Upper lobe of right lung (tissue), 1 donor: ENCODE data around the gene ZNF341. TPM values are rescaled to one million over a fixed set of nuclear protein-coding genes. Genes with fewer than 3 reads are reported as not detected.
"Not testable (repeated sequence)": the region's sequence is repeated elsewhere in the genome, so short reads cannot be mapped to it uniquely, and the experiment has no call there.

Source experiments
- ATAC-seq: fragments of 200-7000 bp; cut with Tn5 transposase; one replicate; pipeline ENCODE4 v1.9.1; 2020; ENCODE audit warnings: mild to moderate bottlenecking, moderate library complexity
- DNase-seq: peaks from one replicate; pipeline ENCODE4 v3.0.0-alpha.2; 2020
- H3K27ac ChIP-seq: fragments of 200-600 bp; one replicate; pipeline ENCODE4 v1.8.0; 2022
- H3K27me3 ChIP-seq: fragments of 200-600 bp; one replicate; pipeline ENCODE4 v1.8.0; 2022; ENCODE audit warnings: mild to moderate bottlenecking
- H3K36me3 ChIP-seq: fragments of 200-600 bp; one replicate; pipeline ENCODE4 v1.8.0; 2022
- H3K4me1 ChIP-seq: fragments of 200-600 bp; one replicate; pipeline ENCODE4 v1.8.0; 2022
- H3K4me3 ChIP-seq: fragments of 200-600 bp; one replicate; pipeline ENCODE4 v1.8.0; 2022; ENCODE audit warnings: mild to moderate bottlenecking
- H3K9me3 ChIP-seq: fragments of 200-600 bp; one replicate; pipeline ENCODE4 v1.8.0; 2022
- intact Hi-C: fragments of 100-400 bp; cut with DNase I; formaldehyde crosslinking; loops from one replicate; pipeline ENCODE4 v1.11.0; 2022
- total RNA-seq: library from RNA; stranded (reverse); fragmentation: NEBNext Ultra II Directional; extraction: Animal tissue kit (Norgen Biotek cat#: 25700); gene quantifications from one replicate; pipeline ENCODE4 v1.2.1, GENCODE V29; 2021
- TF ChIP-seq, protein P1 (sequence below): fragments of 200-600 bp; IDR thresholded peaks from one replicate; pipeline ENCODE4 v1.8.0; 2022; ENCODE audit warnings: antibody characterized with exemption
- donor health status: DM: no; HTN: yes; CAD: no; lungs with severe emphysema.

Gene ZNF341
- total RNA-seq, 1 donor from 2014 or later: 4.8 TPM

DNA sequence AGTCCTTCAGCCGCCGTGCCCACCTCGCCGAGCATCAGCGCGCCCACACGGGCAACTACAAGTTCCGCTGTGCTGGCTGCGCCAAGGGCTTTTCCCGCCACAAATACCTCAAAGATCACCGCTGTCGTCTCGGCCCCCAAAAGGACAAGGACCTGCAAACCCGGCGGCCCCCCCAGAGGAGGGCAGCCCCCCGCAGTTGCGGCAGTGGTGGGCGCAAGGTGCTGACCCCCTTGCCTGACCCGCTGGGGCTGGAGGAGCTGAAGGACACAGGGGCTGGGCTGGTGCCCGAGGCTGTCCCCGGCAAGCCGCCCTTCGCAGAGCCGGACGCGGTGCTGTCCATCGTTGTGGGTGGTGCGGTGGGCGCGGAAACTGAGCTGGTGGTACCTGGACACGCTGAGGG, 59.2 kb downstream of the ZNF341 start:
- Histone ChIP-seq H3K9me3 (no peaks in the 10 kb centered on the region), H3K36me3 (no peaks in the 10 kb centered on the region), H3K27ac (no peak overlapping the region), H3K4me1 (peaks cover 19% of the 10 kb centered on the region), H3K27me3 (no peaks in the 10 kb centered on the region), H3K4me3 (no peak overlapping the region)
- TF ChIP-seq, protein P1, sequence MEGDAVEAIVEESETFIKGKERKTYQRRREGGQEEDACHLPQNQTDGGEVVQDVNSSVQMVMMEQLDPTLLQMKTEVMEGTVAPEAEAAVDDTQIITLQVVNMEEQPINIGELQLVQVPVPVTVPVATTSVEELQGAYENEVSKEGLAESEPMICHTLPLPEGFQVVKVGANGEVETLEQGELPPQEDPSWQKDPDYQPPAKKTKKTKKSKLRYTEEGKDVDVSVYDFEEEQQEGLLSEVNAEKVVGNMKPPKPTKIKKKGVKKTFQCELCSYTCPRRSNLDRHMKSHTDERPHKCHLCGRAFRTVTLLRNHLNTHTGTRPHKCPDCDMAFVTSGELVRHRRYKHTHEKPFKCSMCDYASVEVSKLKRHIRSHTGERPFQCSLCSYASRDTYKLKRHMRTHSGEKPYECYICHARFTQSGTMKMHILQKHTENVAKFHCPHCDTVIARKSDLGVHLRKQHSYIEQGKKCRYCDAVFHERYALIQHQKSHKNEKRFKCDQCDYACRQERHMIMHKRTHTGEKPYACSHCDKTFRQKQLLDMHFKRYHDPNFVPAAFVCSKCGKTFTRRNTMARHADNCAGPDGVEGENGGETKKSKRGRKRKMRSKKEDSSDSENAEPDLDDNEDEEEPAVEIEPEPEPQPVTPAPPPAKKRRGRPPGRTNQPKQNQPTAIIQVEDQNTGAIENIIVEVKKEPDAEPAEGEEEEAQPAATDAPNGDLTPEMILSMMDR: no peak
- ATAC-seq: no peak
- peak; percentile 63 for DNase-seq
- intact Hi-C loops: no loop called here

DNA sequence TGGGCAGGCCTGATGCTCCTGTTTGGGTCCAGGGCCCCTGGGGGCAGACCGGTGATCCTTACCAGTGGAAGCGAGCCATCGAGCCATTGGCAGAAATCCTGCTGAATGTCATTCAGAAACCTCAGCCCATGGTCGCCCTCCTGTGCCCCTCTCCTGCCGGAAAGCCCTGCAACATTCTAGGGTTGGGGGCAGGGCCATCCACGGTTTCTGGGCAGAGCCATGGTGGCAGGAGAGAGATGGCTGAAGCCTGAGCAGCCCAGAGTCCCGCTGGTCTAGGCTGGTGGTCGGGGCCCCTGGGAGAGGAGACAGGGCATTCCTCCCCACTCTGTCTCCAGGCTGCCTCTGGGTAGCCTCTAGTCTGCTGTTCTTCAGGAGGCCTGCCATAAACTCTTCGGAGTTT, 59.7 kb downstream of the ZNF341 start:
- H3K27ac ChIP-seq: no peak overlapping the region
- H3K9me3 ChIP-seq: no peaks in the 10 kb centered on the region
- intact Hi-C loops: no loop called here
- H3K4me1 ChIP-seq: peaks cover 19% of the 10 kb centered on the region
- H3K4me3 ChIP-seq: no peak overlapping the region
- ATAC-seq (no peak), DNase-seq (no peak)
- no peaks in the 10 kb centered on the region for H3K27me3 ChIP-seq
- H3K36me3 ChIP-seq: no peaks in the 10 kb centered on the region
- TF ChIP-seq, protein P1: no peak

DNA sequence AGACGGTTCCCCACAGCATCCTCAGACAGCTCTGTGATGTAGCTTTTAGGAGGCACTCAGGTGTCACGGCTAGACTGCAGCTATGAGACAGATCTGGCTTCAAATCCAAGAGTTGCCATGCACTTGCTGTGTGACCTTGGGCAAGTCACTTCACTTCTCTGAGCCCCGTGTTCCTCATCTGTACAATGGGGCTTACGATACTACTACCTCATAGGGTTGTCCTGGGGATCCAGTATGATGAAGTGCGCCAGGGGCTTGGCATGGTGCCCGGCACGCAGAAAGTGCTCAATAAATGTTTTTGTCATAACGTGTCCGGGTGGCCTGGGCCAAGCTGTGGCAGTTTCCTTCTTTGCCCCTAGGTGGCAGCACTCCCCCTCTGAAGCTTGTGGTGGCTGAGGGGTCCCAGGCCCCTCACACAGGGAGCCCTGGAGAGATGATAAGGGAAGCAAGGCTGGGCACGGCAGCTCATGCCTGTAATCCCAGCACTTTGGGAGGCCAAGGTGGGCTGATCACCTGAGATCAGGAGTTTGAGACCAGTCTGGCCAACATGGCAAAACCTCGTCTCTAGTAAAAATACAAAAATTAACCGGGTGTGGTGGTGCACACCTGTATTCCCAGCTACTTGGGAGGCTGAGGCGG, 60.3 kb downstream of the ZNF341 start:
- intact Hi-C loops: no loop called here
- Histone ChIP-seq H3K36me3 (no peaks in the 10 kb centered on the region), H3K27me3 (no peaks in the 10 kb centered on the region), H3K9me3 (no peaks in the 10 kb centered on the region), H3K27ac (no peak overlapping the region), H3K4me1 (peaks cover 19% of the 10 kb centered on the region), H3K4me3 (no peak overlapping the region)
- TF ChIP-seq, protein P1: peak; percentile 84
- ATAC-seq (peak; percentile 43), DNase-seq (peak; percentile 73)

DNA sequence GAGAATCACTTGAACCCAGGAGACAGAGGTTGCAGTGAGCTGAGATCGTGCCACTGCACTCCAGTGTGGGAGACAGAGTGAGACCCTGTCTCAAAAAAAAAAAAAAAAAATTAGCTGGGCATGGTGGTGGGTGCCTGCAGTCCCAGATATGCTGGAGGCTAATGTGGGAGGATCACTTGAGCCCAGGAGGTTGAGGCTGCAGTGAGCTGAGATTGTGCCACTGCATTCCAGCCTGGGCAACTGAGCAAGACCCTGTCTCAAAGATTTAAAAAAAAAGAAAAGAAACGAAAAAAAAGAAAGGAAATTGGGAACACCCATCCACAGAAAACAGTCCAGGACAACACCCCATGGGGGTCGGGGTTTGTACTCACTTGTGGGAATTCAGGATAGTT, 60.8 kb downstream of the ZNF341 start:
- peaks cover 19% of the 10 kb centered on the region for H3K4me1 ChIP-seq
- H3K27ac ChIP-seq, DNase-seq, ATAC-seq, H3K27me3 ChIP-seq, H3K9me3 ChIP-seq, H3K4me3 ChIP-seq, intact Hi-C loops, H3K36me3 ChIP-seq: not testable (repeated sequence)

DNA sequence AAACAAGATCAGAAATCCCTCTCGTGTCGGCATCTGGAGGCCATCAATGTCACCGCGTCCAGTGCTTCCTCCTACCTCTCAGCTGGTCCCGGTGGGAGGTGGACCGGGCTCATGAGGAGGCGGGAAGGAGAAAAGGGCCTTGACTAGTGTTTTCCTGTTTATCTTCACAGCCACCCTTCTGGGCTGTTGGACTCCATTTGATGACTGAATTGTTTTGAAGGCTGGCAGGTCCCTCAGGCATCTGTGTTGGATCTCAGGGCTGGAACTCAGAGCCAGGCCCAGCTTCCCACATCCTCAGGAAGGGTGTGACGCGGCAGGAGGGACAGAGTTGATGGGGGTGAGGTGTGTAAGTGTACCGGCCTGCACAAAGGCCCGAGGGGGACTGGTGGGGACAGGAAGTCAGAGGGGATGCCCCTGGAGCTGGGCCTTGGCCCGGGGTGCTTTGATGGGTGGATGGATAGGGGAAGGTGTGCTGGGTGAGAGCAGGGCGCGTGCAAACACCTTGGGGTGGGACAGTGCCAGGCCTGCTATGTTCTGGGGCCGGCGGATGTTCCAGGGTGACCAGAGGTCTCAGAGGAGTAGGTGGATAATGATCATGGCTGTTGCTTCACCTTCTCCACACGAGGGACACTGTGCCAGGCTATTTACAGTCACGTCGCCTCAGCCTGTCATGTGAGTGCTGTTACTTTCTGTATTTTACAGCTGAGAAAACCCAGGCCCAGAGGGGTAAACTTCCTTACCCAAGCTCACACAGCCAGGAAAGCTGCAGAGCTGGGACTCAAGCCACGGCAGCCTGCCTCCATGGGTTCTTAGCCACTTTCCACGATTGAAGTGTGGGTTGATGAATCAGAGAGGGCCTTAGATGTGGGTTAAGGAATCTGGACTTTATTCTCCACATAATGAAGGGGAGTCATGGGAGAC, 61.5 kb downstream of the ZNF341 start:
- no peak overlapping the region for H3K4me3 ChIP-seq
- ATAC-seq (no peak), DNase-seq (no peak)
- intact Hi-C loops: no loop called here
- no peaks in the 10 kb centered on the region for H3K9me3 ChIP-seq
- H3K27ac ChIP-seq: no peak overlapping the region
- TF ChIP-seq, protein P1: no peak
- peaks cover 19% of the 10 kb centered on the region for H3K4me1 ChIP-seq
- H3K27me3 ChIP-seq: no peaks in the 10 kb centered on the region
- no peaks in the 10 kb centered on the region for H3K36me3 ChIP-seq

DNA sequence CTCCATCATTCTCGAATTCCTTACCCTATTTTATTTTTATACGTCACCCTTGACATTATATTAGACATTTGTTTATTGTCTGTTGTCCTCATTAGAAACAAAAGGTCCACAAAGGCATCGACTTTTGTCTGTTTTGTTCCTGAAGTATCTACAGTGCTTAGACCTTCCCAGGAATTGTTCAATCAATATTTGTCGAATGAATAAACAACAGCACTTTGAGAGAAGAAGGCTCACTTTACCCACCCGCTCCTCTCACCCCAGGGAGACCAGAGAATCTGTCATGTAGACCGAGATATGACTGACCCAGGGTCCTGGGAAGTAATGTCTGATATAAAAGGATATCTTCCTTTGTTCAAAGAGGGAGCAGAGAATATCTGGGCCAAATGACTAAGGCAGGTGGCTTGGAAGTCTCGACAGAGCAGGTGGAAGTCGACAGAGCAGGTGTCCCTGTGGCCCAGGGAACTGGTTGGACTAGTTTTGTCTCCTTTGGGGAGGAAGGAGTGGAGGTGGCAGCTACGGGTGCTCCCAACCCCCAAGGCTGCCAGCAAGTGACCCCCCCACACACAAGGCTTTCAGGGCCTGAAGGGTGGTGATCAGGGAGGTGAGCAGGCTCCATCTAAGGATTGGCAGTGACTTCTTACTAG, 64.6 kb downstream of the ZNF341 start:
- Histone ChIP-seq H3K36me3 (no peaks in the 10 kb centered on the region), H3K9me3 (no peaks in the 10 kb centered on the region), H3K27ac (peak overlapping the region; percentile 51), H3K4me1 (peaks cover 8% of the 10 kb centered on the region), H3K27me3 (no peaks in the 10 kb centered on the region), H3K4me3 (no peak overlapping the region)
- DNase-seq (peak; percentile 75), ATAC-seq (peak; percentile 89)
- intact Hi-C loops: no loop called here
- TF ChIP-seq, protein P1: no peak
